Measurements from ENCODE around the gene ADD3.
"Not testable (repeated sequence)": the region's sequence is repeated elsewhere in the genome, so short reads cannot be mapped to it uniquely, and the experiment has no call there.

The ADD3 gene

DNA sequence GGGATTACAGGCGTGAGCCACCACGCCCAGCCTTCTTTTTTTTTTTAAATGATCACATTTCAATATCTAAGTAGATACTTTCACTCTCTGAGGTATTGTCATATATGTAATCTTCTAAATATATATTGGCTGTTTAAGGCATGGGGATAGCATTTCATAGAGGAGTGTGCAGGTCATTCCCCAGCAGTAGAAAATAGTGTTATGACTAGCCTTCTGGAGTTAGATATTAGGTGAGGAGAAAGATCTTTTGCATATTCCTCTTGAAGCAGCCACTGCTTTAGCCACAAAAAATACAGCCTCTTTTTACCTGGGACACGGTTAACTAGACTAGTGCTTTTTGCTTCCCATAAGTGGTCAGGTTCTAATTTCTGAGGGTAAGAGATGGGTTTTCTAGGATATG lies 28.9 kb downstream of the ADD3 start:
- DNase-seq, result no peak

DNA sequence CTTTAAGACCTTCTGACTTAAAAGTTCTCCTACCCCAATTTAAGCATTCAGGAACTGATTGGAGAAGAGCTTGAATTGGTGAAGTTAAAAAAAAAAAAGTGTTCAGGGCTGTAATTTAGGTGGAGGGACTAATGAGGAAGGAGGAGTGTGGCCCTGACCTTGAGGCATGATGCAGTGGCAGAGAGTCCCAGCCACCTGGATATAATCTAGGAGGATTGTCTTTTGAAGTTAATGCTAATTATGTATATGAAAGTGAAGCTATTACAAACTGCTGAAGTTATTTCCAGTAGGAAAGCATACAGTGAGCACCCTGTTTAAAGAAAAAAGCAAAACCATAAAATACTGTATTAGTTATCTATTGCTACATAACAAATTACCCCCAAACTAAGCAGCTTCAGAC lies 31.5 kb downstream of the ADD3 start:
- no peak for DNase-seq

DNA sequence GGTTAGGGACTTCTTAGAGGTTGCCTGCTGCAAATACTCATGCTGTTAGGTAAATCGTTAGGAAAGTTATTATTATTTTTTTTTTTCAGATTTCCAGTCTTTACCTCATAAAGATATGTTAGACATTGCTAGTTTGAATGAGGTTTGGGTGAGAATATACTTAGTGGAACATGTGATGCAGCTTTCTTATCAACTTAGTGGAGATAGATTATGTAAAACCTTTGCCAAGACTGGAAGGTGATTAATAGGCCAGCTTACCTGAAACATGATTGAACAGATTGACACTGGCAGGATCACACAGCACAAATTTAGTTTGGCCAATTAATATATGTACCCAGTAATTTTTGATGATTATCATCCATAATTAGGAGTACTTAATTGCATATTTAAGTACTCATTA lies 32.3 kb downstream of the ADD3 start:
- DNase-seq, result no peak

DNA sequence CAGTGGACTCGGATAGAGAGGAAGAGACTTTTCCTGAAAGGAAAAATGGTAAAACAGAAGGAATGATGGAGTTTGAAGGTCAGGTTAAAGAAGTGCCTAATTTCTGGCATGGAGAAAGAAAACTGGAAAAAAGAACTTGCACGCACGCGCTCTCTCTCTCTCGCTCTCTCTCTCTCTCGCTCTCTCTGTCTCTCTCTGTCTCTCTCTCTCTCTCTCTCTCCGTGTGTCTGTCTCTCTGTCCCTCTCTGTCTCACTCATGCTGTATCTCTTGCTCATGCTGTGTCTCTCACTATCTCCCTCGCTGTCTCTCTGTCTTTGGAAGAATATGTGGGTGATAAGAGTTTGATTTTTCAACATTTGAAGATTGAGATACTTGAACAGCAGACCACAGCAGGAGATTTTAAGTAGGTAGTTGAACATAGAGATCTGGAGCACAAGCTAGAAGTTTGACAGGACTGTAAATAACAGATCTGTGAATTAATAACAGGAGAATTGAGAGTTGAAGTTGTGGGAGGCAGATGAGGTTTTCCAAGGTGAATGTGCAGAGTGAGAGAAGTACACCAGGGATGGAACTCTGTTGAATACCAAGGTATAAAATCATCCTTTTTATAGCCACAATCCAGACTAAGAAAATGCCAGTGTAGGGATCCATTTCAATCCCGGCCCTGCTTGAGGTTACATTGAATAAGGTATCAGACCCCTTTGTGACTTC lies 33.1 kb downstream of the ADD3 start:
- DNase-seq, result no peak

DNA sequence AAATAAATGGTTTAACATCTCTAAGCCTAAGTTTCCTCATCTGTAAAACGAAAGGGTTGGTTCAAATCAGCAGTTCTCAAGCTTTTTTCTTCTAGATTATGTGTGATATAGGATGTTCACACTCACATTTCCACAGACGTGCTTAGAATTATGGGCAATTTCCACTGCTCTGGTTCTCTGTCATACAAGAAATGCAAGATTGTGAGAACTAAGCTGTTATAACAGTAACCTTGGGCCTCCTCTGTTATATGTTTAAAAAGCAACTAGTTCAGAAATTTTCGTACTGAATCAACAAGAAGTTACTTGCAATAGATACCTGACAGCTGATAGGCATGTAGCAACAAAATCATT lies 33.7 kb downstream of the ADD3 start:
- DNase-seq, result no peak

- DNase-seq, result no peak
Observed at GRCh38 chr10:110042181-110042580, 34.4 kb downstream of the ADD3 start.

GRCh38 chr10:110042891-110043290 lies 35.1 kb downstream of the ADD3 start:
- DNase-seq, result no peak

DNA sequence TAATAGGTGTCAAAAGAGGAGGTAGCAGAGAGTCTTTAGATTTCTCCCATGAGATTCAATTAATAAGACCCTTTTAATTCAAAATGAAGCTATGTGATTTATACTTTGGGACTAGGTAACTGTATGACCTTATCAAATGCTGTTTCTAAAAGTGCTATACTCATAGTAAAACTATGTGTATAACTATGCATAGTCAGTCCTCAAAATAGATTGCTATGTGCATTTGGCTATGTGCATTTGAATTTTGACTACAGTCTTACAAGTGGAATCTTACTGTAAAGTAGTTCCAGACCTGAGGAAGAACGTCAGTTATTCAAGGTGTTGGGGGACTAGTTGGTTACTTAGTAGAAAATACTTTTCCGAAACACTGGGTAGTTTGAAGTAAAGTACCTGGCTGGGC lies 36.9 kb downstream of the ADD3 start:
- DNase-seq, result no peak

GRCh38 chr10:110045772-110046171 lies 38.0 kb downstream of the ADD3 start:
- DNase-seq, result no peak

GRCh38 chr10:110048145-110048544 lies 40.4 kb downstream of the ADD3 start:
- not testable (repeated sequence) for DNase-seq

- DNase-seq, result no peak
Observed at GRCh38 chr10:110048781-110049180, 41.0 kb downstream of the ADD3 start.

GRCh38 chr10:110049889-110050591 lies 42.3 kb downstream of the ADD3 start:
- DNase-seq, result not testable (repeated sequence)

GRCh38 chr10:110051487-110051886 lies 43.7 kb downstream of the ADD3 start:
- DNase-seq, result no peak

DNA sequence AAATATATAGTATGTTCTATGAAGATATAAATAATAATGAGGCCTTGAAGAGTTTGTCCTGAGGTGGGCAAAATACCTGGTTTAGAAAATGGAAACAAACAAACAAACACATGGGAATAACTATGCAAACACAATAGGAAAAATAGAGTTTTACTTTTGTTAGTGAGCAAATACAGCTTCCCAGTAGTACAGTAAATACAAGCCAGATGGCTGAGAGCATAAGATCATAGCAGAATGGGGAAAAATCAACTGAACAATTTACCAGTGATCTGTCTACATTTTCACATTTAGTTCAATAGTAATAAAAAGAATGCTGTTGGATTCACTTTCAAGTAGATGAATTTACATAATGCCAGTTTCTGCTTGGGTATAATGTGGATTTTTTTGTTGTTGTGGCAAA lies 45.1 kb downstream of the ADD3 start:
- no peak for DNase-seq

DNA sequence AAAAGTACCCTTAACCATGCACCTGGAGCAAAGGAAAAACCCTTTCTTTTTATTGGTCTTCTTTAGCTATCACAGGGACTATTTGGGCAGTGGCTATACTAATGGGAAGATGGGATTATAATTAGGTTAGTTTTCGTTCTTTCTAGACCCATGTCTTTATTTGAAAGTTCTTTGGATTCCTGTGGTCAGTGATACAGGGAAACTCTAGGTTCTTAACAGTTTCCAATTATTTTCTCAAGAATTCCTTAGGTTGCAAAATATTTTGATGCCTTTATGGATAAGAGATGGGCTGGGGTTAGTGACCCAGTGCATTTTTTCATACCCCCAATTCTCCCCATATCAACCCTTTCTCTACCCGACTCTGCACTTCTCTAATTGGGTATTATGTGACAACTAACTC lies 49.0 kb downstream of the ADD3 start:
- DNase-seq, result no peak

DNA sequence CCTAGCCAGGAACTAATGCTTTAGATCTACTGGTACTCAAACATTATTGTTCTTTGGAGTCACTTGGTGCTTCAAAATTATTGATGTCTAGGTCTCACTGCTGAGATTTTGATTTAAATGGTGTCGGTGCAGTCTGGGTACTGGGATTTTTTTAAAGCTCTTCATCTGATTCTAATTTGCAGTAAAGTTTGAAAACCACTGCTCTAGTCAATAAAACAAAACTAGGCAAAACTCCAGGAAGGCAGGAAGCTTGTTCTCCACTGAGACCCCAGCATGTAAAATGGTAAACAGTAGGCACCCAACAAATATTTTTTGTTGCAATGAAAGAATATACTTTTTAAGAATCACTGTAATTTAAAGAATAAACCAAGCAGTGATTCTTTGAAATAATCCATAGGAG lies 49.7 kb downstream of the ADD3 start:
- no peak for DNase-seq

- no peak for DNase-seq
Observed at GRCh38 chr10:110058212-110058611, 50.4 kb downstream of the ADD3 start.

DNA sequence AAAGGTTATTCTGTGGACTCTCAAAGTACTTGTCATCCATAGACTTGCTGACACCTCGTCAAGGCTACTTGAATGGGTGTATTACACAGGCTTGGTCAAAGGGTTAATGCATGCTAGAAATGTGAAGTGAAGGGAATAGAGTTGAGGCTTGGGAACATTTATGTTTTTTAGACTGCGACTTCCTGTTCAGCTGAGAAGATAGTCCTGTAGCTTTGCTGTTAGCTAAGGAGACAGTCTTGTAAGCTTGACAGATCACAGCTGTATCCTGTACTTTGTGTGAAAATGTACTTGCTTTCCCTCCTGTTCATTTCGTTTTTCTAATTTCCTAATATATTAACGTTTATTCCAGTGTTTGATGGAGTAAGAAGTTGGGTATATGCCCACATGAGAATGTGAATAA lies 52.1 kb downstream of the ADD3 start:
- DNase-seq, result no peak

- DNase-seq, result no peak
Observed at GRCh38 chr10:110061687-110062086, 53.9 kb downstream of the ADD3 start.

DNA sequence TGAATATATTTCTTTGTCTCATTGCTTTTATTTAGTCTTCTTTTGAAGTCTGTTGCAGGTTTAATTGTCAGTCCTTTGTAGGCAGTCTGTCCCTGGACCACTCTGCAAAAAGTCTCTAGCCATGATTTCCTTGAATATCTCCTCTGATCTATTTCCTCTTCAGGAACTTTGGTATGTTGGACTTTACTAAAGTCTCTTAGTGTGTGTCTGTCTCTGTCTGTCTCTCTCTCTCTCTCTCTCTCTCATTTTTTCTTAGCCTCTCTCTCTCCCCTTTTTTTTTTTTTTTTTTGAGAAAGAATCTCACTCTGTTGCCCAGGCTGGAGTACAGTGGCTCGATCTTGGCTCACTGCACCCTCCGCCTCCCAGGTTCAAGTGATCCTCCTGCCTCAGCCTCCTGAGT lies 57.5 kb downstream of the ADD3 start:
- DNase-seq, result no peak

- no peak for DNase-seq
Observed at GRCh38 chr10:110067960-110068770, 60.4 kb downstream of the ADD3 start.

- no peak for DNase-seq
Observed at GRCh38 chr10:110068780-110069179, 61.0 kb downstream of the ADD3 start.

DNA sequence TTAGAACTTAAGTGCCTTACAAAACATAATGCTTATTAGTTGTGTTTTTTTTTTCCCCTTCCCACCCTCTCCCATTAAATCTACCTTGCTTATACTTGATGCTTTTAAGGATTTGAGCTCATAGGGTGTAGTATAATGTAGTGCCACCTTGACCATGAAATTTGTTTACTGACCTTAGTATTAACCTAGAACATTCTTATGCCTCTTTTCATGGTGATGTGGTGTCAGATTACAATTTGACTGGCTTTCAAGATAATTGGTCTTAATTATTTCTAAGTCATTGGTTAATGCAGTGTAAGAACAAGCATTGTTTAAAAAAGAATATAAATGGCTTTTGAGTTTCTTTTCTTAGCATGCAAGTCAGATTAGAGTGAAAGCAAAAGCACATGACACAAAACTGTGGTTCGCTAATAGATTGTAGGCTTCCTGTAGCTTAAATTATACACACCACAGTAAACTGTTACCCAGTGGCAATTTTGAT lies 61.8 kb downstream of the ADD3 start:
- no peak for DNase-seq

DNA sequence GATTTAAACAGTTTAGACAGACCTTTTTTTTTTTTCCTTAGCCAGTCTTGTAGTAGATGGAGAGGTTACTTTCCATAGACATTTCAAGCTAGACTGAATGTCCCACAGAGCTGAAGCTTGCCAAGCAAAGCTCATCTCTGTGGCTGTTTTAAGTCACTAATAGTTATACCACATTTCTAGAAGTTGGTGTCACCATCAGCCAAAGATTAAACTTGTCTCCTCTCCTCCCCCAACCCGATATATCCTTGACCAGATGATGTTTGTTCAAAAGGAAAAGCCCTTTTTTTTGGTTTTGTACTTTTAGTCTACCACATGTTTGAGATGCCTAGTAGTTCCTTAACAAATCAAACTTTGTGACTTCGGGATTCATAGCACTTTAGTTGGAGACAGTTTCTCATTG lies 66.1 kb downstream of the ADD3 start:
- no peak for DNase-seq

All from activated CD8-positive, alpha-beta memory T cell treated with anti-CD3 and anti-CD28 coated beads for 24 hours (primary cell).